Memory B cell (primary cell): ENCODE measurements around the gene NPTX1.

ENCODE experiments used
- ATAC-seq: fragments of 150-1000 bp; cut with Tn5 transposase; 2 replicates; pipeline ENCODE4 v1.10.0; 2021; ENCODE audit warnings: low read depth, mild to moderate bottlenecking, moderate library complexity
- DNase-seq, 2 donors: peaks; one replicate each; pipeline ENCODE4 v3.0.0; 2022; ENCODE audit warnings: low spot score in 2 of 2
- H3K27ac Mint-ChIP-seq: one replicate; pipeline ENCODE4 v1.8.0; 2022; ENCODE audit warnings: mild to moderate bottlenecking, moderate library complexity, mixed read lengths
- H3K27me3 Mint-ChIP-seq: one replicate; pipeline ENCODE4 v1.8.0; 2022; ENCODE audit warnings: mixed read lengths
- H3K36me3 Mint-ChIP-seq: one replicate; pipeline ENCODE4 v1.8.0; 2022; ENCODE audit warnings: mild to moderate bottlenecking, mixed read lengths
- H3K4me1 Mint-ChIP-seq: one replicate; pipeline ENCODE4 v1.8.0; 2022; ENCODE audit warnings: mixed read lengths
- H3K4me3 Mint-ChIP-seq: one replicate; pipeline ENCODE4 v1.8.0; 2022; ENCODE audit warnings: mild to moderate bottlenecking, moderate library complexity, mixed read lengths
- H3K9me3 Mint-ChIP-seq: one replicate; pipeline ENCODE4 v1.8.0; 2022; ENCODE audit warnings: mixed read lengths

NPTX1 gene

DNA sequence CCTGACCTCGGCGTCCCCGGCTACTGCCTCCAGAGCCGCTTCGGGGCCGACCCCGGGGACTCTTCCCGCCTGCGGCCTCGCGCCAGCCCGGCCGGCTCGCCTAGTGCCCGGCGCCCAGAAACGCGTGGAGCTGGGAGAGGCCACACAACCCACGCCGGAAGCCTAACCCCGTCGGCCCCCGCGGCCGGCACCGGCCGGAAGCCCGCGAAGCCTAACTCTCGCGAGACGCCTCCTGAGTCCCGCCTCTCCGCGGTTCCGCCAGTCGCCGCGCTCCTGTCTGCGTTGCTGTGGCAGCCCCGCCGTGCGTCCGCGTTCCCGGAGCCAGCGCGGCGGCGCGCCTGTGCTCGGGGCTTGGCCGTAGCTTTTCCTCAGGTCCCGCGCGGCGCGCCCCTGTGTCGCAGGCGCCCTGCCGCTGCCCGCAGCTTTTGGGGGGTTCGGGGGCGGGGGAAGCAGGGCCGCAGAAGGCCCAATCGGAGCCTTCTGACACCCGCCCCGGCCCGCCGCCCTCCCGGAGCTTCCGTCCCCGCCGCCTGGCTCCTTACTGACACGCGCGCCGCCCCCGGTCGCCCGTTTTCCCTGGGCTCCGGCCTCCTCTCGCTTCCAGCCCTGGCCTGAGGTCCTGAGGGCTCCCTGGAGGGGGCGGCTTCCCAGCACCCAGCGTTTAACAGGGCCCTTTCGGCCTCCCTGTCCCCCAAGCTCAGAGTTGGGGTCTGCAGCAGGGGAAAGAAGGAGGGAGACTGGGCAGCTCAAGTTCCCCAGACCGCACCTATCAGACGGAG is 21.7 kb downstream of the NPTX1 start:
- DNase-seq: peak; percentile 93 to 95
- Mint-ChIP-seq H3K27me3 (peaks cover 22% of the 10 kb centered on the region), H3K27ac (peak overlapping the region; percentile 93), H3K4me1 (peaks cover 13% of the 10 kb centered on the region), H3K4me3 (peak overlapping the region; percentile 94), H3K9me3 (no peaks in the 10 kb centered on the region), H3K36me3 (no peaks in the 10 kb centered on the region)
- ATAC-seq: peak; percentile 92

DNA sequence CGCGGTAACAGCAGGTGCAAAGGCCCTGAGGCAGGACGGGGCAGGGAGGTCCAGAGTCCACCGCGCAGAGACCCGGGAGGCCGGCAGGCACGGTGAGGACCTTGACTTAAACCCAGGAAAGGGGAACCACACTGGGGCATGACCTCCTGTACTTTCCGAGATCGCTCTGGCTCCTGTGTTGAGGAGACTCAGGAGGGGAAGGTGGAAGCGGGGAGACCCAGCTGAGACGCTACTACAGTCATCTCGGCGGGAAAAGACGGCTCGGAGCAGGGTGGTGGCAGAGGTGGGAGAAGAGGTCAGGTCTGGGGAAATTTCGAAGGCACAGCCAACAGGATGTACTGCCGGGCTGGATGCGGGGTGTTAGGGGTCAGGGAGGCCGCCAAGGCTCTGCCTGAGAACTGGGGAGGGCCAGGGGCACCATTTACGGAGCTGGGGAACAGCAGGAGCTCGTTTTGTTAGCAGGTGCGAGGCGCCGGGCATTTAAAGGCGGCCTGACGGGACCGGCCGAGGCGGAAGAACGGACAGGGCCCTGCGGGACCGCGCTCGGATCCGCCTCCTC is 22.3 kb downstream of the NPTX1 start:
- no peaks in the 10 kb centered on the region for H3K36me3 Mint-ChIP-seq
- peaks cover 17% of the 10 kb centered on the region for H3K27me3 Mint-ChIP-seq
- H3K9me3 Mint-ChIP-seq: no peaks in the 10 kb centered on the region
- DNase-seq (no peak), ATAC-seq (no peak)
- H3K4me1 Mint-ChIP-seq: peaks cover 13% of the 10 kb centered on the region
- peak overlapping the region; percentile 94 for H3K4me3 Mint-ChIP-seq
- H3K27ac Mint-ChIP-seq: peak overlapping the region; percentile 93

DNA sequence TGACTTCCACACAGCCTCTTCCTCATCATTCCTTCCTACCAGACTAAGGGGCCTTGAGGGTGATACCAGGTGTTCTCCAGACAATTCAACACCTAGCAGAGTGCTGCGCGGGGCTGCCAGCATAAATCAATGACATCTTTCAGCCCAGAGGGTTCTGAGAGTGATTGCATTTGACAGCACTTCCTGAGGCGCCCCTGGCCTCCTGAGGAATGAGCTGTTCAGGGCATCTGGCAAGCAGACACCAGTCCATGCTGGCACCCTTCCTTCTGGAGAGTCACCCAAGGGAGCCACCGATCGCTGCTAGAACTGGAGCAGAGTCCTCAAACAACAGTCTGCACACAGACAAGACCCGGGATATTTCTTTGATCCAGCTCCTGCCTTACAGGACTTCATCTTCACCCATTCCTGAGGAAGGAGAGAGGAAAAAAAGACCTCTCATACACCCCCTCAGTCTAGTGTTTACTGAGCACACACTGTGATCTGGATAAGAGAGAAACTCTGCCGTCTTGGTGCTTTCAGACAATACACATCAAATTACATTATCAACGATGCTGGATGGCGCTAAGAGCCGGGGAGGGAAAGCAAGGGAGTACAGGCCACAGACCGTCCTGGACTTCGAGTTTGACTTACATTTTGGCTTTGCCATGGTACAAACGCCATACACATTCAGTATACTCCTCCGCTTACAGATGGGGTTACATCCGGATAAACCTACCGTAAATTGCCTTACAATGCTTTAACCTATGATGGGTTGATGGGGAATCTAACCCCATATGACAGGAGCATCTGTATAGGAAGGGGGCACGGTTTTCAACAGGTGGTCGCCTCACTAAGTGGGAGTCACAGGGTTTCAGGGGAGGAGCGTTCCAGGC is 23.0 kb downstream of the NPTX1 start:
- H3K4me1 Mint-ChIP-seq: peaks cover 13% of the 10 kb centered on the region
- no peak for ATAC-seq
- H3K9me3 Mint-ChIP-seq: no peaks in the 10 kb centered on the region
- no peak for DNase-seq
- peaks cover 12% of the 10 kb centered on the region for H3K27me3 Mint-ChIP-seq
- peak overlapping the region; percentile 93 for H3K27ac Mint-ChIP-seq
- H3K4me3 Mint-ChIP-seq: peak overlapping the region; percentile 94
- H3K36me3 Mint-ChIP-seq: no peaks in the 10 kb centered on the region

DNA sequence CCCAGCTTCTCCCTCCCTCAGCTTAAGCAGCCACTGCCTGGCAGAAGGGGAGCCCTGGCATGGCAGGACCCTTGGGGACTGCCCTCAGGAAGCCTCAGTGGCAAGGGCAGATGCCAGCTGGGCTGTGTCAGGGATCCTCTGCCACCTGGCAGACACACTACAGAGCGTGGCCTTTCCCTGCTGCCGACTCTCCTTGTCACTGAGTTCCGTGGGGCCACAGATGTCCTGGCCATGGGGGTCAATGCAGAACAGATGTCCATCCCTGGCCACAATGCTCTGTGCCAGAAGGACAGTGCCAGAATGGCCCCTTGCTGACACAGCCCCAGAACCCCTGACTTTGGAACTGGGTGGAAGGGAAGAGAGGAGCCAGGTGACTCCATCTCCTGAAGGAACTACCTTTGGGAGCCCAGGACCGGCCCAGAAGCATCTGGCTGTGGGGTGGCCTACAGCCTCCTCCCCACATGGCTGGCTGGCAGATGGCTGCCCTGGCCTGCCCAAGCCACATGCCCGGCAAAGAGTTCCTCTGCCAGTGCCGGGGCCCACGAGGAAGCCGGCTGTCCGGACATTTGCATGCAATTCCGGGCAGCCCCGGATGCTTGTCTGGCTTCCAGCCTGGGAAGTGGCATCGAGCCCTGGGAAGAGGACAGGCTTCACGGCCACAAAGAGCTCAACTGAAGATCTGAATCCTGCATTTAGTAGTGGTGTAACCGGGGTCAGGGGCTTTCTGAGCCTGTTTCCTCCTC is 24.1 kb downstream of the NPTX1 start:
- Mint-ChIP-seq H3K36me3 (no peaks in the 10 kb centered on the region), H3K4me3 (no peak overlapping the region), H3K9me3 (no peaks in the 10 kb centered on the region), H3K27me3 (peaks cover 4% of the 10 kb centered on the region), H3K4me1 (peaks cover 9% of the 10 kb centered on the region), H3K27ac (no peak overlapping the region)
- no peak for DNase-seq
- ATAC-seq: no peak

DNA sequence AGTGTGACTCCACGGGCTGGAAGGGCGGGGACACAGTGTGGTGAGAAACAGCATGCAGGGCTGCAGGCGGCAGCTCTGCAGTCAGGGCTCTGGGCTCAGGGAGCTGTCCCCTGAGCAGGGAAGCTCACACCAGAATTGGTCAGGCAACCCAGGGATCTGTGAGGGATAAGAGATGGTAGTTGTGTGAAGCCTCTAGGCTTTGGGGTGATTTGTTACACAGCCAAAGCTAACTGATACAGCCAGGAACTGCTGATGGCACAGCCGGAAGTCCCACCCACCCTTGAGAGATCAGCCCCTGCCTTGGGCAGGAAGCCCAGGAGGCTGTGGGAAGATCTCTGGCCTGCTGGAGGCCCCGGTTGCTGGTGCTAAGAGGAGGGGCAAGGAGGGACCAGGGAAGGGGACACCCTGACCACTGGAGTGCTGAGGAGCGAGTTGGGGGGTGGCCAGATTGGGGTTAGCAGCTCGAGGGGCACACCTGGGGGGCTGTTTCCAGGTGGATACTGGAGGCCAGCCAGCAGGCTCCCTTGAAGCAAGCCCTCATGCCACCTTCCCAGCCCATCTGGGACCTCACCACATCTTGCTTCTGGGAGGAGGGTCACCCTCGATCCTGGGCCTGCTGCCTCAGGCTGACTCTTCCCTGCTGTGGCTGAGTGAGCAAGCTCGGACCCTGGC is 25.2 kb downstream of the NPTX1 start:
- H3K4me1 Mint-ChIP-seq: peaks cover 9% of the 10 kb centered on the region
- H3K27me3 Mint-ChIP-seq: no peaks in the 10 kb centered on the region
- no peak overlapping the region for H3K4me3 Mint-ChIP-seq
- H3K9me3 Mint-ChIP-seq: no peaks in the 10 kb centered on the region
- H3K27ac Mint-ChIP-seq: no peak overlapping the region
- H3K36me3 Mint-ChIP-seq: no peaks in the 10 kb centered on the region
- ATAC-seq: no peak
- DNase-seq: no peak

DNA sequence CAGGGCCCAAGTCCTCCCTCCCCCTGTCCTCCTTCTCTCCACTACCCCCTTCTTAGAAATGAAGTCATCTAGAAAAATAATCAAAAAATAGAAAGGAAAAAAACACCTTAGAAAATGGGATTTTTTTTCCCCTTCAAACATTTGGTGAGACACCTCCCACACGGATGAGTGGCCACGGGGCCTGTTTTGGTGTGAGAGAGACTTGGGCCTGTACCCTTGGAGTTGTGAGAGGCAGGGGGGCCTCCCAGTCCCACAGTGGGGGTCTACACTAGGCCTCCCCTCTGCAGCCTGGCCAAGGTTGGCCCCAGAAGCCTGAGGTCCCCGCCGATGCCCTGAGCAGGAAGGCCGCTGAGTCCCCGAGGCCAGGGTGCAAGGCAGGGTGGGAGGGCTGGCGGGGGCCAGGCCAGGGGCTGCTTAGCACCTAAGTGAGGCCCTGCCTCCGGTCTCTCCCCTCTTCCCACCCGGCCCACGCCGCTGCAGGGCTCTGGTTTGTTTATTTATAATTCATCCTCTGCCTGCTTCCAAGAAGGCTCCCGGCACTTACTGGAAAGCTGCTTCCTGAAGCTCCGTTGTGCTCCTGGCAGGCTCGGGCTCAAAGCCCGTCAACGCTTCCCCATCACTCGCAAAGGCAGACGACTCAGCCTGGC is 26.4 kb downstream of the NPTX1 start:
- H3K36me3 Mint-ChIP-seq: no peaks in the 10 kb centered on the region
- ATAC-seq (no peak), DNase-seq (no peak)
- peaks cover 6% of the 10 kb centered on the region for H3K4me1 Mint-ChIP-seq
- no peaks in the 10 kb centered on the region for H3K9me3 Mint-ChIP-seq
- H3K4me3 Mint-ChIP-seq: no peak overlapping the region
- H3K27me3 Mint-ChIP-seq: no peaks in the 10 kb centered on the region
- H3K27ac Mint-ChIP-seq: no peak overlapping the region

DNA sequence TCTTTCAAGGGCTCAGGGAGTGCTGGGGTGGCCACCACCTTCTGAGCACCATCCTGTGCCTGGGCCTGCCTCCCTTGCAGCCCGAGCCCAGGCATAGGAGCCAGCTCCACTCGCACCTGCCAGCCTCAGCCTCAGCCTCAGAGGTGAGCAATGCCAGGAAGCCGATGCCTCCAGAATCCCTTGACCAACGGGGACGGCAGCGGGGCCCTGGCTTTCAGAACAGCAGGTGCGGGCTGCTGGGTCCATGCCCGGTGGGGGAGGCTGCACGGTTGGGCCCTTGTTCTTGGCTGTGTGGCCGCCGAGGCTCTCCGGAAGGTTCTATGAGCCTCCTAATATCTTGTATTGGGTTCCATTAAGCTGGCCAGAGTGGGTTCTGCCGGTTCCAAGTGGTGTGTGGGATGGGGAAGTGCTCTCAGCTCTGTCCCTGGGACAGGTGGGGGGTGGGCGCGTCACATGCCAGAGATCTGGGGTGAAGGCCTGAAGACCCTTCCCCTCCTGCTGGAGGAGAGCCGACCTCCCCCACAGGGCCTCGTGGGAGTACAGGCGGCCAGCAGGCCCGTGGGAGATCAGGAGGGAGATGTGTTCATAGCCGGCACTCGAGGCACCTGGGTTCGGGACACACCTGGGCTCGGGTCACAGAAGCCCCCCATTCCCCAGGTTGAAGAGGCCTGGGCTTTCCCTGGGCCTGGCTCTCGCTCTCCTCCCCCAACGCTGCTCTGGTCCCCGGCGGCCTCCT is 27.0 kb downstream of the NPTX1 start:
- Mint-ChIP-seq H3K4me3 (no peak overlapping the region), H3K4me1 (peaks cover 6% of the 10 kb centered on the region), H3K27ac (no peak overlapping the region), H3K9me3 (no peaks in the 10 kb centered on the region), H3K36me3 (no peaks in the 10 kb centered on the region), H3K27me3 (no peaks in the 10 kb centered on the region)
- no peak for ATAC-seq
- DNase-seq: no peak

DNA sequence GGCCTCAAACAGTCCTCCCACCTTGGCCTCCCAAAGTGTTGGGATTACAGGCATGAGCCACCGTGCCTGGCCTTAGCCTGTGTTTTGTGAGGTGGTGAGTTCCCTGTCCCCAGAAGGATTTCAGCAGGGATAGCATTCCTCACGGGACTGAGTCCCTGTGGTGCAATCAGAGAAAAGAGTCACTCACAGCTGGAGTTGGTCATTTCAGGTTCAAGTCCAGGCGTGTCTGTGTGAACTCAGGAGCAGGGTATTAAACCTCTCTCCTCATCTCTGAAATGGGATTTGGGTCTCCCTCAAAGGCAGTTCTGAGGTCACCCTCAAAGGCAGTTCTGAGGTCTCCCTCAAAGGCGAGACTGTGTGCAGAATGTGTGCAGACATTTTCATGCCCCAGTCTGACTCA is 28.6 kb downstream of the NPTX1 start:
- no peaks in the 10 kb centered on the region for H3K9me3 Mint-ChIP-seq
- peaks cover 2% of the 10 kb centered on the region for H3K27me3 Mint-ChIP-seq
- ATAC-seq: no peak
- no peak overlapping the region for H3K4me3 Mint-ChIP-seq
- no peaks in the 10 kb centered on the region for H3K4me1 Mint-ChIP-seq
- H3K27ac Mint-ChIP-seq: no peak overlapping the region
- DNase-seq: no peak
- H3K36me3 Mint-ChIP-seq: no peaks in the 10 kb centered on the region

DNA sequence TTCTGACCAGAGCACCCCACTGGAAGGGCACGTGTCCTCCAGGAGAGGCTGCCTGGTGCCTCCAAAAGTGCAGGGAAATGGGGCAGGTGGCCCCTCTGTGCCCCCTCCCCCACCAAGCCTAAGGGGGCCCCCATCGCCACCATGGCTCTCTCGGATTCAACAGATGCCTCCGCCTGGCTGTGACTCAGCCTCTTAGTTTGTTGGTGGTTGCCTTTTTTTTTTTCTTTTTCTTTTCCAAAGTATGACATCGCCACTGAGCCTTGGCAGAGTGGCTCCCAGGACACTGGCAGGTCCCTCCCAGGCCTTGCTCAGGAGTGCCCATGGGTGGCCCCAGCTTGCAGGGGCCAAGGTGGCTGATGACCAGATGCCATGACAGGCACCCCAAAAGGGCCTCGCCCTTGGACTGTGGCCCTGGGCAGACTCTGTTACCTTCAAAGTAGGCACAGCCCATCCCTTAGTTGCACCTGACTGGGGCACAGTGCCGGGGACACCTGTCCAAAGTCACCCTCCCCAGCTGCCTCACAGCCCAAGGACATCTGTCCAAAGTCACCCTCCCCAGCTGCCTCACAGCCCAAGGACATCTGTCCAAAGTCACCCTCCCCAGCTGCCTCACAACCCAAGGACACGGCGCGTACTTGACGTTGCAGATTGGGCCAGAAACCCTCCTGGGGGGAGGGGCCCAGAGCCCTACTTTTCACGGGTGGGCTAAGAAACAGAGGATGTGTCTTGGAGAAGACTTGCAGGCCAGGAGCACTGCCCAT is 29.6 kb downstream of the NPTX1 start:
- DNase-seq: no peak
- H3K27me3 Mint-ChIP-seq: peaks cover 6% of the 10 kb centered on the region
- no peak overlapping the region for H3K27ac Mint-ChIP-seq
- H3K36me3 Mint-ChIP-seq: peaks cover 4% of the 10 kb centered on the region
- H3K4me1 Mint-ChIP-seq: peaks cover 2% of the 10 kb centered on the region
- ATAC-seq: no peak
- H3K4me3 Mint-ChIP-seq: no peak overlapping the region
- no peaks in the 10 kb centered on the region for H3K9me3 Mint-ChIP-seq

DNA sequence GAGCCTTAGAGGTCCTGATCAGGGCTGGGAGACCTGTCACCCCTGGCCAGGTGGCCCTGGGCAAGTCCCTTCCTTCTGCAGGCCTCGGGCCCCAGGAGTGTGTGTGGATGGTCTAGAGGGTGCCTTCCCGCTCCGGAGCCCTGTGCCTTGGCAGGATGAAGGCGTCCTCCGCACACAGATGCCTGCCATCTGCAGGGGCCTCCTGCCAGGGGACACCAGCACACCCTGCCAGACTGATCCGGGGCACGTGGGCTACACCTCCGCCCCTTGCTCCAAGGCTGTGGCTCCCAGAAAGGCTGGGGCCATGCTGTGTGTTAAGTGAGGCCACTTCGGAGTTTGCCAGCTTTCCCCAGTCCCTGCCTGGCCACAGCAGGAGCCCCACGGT is 30.7 kb downstream of the NPTX1 start:
- Mint-ChIP-seq H3K27me3 (peaks cover 11% of the 10 kb centered on the region), H3K9me3 (no peaks in the 10 kb centered on the region), H3K4me3 (no peak overlapping the region), H3K4me1 (peaks cover 2% of the 10 kb centered on the region), H3K36me3 (peaks cover 5% of the 10 kb centered on the region), H3K27ac (no peak overlapping the region)
- ATAC-seq: no peak
- no peak for DNase-seq

DNA sequence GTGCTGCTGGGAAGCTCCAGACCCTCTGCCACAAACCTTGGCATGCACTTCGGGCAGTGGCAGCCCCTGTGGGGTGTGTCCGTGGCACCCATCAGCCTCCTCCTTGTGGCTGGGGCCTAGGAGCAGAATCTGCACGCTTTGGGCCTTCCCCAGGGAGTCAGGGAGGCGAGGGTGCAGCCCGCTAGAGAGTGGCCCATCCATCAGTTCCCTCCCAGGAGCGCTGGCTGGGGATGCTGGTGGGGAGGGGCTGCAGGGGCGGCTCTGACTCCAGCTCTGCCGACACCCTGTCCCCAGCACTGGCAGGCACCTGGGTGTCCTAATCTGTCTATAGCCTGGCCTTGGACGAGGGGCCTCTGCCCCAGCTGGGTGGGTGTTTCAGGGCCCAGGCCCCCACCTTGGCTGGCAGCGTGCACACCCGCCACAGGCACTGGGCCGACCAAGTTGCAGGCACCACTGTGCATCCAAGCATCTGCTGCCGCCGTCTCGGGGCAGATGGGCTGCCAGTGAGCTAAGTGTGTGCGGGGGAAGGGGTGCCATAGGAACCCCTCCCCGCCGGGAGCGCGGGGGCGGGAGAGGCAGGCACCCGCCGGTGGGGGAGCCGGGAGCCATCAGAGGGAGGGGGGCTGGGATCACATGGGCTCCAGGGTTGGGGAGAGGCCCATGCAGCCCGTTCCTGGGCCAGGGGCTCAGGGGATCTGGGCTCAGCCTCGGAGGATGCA is 31.2 kb downstream of the NPTX1 start:
- no peak for DNase-seq
- ATAC-seq: no peak
- Mint-ChIP-seq H3K4me1 (peaks cover 2% of the 10 kb centered on the region), H3K36me3 (peaks cover 5% of the 10 kb centered on the region), H3K27me3 (peaks cover 11% of the 10 kb centered on the region), H3K4me3 (no peak overlapping the region), H3K9me3 (no peaks in the 10 kb centered on the region), H3K27ac (no peak overlapping the region)

DNA sequence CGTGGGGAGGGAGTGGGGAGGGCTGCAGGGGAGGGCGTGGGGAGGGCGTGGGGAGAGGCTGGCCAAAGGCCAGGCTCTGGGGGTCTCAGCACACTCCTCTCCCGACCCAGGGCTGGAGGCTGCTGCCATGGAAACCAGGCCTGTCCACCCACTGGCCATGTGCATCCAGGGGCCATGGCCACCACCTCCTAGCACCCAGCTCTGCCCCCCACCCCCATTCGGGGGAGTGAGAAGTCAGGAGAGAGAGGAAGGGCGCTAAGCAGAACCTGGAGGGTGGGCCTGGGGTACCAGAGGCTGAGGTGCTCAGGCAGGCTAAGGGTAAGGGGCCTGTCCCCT is 31.8 kb downstream of the NPTX1 start:
- H3K27me3 Mint-ChIP-seq: peaks cover 13% of the 10 kb centered on the region
- H3K27ac Mint-ChIP-seq: no peak overlapping the region
- H3K4me1 Mint-ChIP-seq: peaks cover 2% of the 10 kb centered on the region
- H3K9me3 Mint-ChIP-seq: no peaks in the 10 kb centered on the region
- DNase-seq: no peak
- no peak for ATAC-seq
- H3K4me3 Mint-ChIP-seq: no peak overlapping the region
- H3K36me3 Mint-ChIP-seq: peaks cover 5% of the 10 kb centered on the region
